Putamen (tissue), 1 donor: ENCODE data around the gene IGFBP7.
"Not testable (repeated sequence)": the region's sequence is repeated elsewhere in the genome, so short reads cannot be mapped to it uniquely, and the experiment has no call there.

ENCODE experiments used
- DNase-seq: peaks from one replicate; pipeline ENCODE4 v3.0.0-alpha.2; 2016; ENCODE audit warnings: low spot score

Gene IGFBP7

DNA sequence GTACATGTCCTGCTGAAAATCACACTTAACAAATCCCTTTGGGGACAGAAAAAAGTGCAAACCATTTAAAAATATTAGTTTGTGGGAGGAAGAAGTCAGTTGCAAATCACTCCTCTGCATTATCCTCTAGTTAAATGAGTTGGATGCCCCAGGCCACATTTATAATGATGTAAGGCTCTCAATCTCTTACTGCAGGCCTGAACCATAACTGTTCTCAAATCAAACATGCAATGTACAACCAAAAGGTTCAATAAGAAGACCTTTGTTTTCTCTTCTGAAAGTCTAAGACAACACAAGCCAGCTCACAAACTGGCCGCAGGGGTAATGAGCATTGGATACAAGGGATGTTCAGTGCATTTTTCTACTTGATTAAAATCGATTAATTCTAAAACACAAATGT is 39.7 kb downstream of the IGFBP7 start:
- no peak for DNase-seq

DNA sequence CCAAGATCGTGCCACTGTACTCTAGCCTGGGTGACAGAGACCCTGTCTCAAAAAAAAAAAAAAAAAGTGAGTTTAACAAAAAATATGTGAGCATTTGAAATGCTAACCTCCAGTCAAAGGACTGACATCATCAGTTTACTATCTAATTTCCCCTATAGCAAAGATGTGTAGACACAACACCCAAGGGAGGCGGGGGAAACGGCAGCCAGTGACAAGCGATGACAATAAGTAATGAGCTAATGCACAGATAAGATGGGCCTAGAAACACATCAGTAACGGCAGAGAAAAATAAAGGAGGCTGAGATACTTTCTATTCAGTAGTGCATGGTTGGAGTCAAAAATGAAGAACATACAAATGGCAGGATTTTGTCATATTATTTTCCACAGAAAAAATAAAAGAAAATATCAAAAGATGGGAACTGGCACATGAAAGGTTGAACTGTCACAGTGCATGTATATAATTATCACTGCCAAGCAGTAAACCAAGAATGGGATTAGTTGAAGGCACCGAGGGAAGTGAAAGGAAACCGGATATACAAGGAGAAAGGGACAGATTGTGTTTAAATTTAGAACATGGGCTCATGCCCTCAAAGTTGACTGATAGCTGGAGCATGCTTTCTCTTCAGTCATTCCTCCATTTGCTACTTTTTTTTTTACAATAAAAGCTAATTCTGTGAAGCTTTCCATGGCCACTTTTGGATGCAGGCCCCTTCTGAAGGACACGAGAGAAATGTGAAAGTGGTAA is 41.8 kb downstream of the IGFBP7 start:
- no peak for DNase-seq

DNA sequence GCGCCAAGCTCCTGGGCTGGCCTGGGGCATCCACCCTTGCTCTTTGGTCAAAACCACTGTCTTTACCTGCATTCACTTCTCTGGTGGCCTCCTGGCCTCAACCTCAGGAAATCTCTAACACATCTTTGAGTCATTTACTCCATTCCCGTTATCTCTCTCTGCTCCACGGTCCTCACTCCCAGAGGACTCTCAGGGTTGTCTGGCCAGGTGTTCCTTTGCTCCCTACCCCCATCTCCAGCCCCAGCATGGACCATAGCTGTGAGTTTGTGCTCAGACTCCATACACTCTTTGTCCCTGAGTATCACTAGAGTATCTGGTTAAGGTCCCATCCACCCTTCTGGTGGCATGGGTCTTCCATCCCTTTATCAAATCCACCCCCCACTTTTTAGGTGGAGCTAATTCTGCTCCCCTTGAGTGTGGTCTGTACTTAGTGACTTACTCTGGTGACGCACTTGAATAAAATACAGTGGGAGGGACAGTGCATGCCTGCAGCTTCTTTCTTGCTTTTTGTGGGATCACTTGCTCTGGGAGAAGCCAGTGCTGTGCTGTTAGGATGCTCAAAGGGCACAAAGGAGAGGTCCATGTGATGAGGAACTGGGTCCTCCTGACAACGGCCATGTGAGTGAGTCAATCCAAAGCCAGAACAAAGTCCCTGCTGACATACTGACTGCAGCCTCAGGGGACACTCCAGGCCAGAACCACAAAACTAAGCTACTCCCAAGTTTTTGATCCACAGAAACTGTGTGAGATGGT is 44.3 kb downstream of the IGFBP7 start:
- no peak for DNase-seq

- no peak for DNase-seq
These were observed 45.1 kb downstream of the IGFBP7 start for GRCh38 chr4:57064811-57065711.

DNA sequence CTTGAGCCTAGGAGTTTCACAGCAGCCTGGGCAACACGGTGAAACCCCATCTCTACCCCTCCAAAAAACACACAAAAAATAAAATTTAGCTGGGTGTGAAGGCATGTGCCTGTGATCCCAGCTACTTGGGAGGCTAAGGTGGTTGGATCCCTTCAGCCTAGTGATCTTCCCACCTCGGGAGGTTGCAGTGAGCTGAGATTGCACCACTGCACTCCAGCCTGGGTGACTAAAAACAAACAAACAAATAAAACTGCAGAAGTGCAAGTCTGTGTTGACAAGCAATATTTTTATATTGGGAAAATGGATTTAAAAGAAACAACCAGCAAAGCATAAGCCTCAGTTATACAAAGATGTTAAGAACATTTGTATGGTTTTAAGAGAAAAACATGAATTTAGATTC is 46.1 kb downstream of the IGFBP7 start:
- DNase-seq, result no peak

DNA sequence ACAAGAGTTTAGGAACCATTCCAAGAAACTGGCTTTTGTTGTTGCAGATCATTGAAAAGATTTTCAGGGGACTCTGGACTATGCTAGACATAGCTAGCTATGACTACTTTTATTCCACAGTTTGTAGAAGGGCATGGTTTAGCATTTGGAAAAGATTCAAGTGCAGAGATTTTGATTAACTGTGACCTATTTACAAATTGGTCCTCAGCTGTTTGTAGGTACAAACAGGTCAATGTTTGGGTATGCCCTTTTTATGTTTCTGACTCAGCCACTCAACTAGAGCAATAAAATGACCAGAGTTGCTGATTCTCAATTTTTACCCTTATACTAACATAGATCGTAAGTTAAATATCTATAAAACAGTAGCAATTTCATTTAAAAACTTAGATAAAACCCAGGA is 46.7 kb downstream of the IGFBP7 start:
- no peak for DNase-seq

- DNase-seq, result no peak
These were observed 48.8 kb downstream of the IGFBP7 start for GRCh38 chr4:57061395-57061794.

GRCh38 chr4:57060717-57061067 is 49.5 kb downstream of the IGFBP7 start:
- DNase-seq, result not testable (repeated sequence)

DNA sequence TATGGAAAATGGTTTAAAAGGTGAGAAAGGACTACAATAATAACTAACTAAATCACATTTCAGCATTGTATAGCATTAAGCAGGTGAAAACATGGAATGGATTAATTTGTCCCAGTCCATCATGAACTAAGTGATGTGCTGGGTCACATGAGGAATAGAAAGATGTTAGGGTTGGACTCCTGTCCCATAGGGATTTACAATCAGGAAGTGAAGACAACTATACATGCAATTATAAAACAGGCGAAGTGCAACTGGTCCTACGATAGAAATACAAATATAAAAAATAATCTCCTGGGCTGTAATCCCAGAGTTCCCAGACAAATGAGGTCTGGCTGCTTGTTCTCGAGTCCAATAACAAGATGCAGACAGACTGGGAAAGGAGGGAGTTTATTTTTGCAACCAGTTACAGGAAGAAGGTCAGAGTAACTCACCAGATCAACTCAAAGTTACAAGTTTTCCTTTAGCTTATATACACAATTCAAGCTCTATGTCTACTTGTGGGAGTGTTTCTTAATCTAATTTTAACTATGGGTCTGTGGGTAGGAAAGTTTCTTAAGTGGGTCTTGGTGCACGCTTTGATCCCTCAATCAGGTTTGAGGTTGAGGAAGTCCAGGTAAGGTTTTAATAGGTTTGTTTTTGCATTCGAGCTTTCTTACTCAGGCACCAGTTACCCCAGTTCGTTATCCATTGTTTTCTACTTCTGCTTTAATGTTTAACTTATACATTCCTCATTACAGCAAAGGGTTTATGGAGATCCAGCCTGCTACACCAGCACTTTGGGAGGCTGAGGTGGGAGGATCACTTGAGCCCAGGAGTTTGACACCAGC is 50.1 kb downstream of the IGFBP7 start:
- DNase-seq, result no peak

DNA sequence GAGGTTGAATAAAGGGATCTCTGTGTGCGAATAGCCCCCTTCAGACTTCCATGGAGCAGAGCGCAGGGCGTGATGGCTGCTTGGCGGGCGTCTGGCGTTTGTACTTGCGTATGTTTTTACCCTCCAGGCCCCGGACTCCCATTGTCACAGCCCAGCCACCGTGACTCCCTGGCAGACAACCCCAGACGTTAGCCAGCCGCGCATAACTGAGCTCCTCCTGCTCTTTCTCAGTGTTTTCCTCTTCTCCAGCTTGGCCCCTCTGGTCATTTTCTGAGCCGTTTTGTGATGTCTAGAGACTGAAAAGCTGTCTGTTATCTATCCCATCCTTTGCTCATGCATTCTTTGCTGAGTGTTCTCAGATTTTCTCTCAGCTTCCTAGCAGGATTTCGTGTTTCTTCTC is 54.3 kb downstream of the IGFBP7 start:
- peak; percentile 36 for DNase-seq

DNA sequence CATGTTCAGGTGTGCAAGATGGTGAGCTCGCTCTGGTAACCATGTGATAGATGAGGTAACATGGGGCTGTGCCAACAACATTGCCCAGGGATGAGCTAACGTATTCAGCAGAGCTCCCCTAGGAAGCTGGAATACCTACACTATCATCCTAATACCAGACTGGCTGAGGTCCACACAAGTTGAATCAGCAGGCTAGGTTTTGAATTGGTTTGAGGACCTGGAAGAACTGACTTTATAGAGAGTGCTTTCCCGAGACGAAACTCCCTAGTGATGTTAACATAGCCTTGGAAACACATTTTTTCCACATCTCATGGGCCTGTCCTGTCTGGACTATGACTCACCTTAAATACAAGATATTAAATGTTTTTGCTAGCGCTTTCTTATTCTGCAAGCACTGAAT is 56.7 kb downstream of the IGFBP7 start:
- DNase-seq, result no peak

GRCh38 chr4:57051524-57051923 is 58.7 kb downstream of the IGFBP7 start:
- no peak for DNase-seq

- DNase-seq, result no peak
These were observed 59.1 kb downstream of the IGFBP7 start for GRCh38 chr4:57051095-57051494.

- DNase-seq, result no peak
These were observed 61.4 kb downstream of the IGFBP7 start for GRCh38 chr4:57048590-57049304.

GRCh38 chr4:57047046-57047445 is 63.1 kb downstream of the IGFBP7 start:
- not testable (repeated sequence) for DNase-seq

DNA sequence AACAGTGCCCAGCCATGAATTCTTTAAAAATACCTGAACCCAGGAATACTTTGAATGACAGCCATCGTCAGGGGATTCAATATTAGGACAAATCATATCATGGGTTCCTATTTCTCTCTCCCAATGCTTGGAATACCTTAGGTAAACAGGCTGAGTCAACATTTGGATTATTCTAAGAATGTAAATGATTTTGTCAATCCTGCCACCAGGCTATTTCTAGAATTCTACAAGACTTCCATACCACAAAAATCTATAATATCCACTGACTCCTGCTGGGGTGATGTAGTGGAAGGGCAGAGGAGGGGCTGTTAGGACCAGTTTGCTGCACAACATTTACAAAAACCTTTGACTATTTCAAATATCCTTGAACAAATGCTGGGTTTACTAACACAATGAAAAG is 65.2 kb downstream of the IGFBP7 start:
- no peak for DNase-seq

DNA sequence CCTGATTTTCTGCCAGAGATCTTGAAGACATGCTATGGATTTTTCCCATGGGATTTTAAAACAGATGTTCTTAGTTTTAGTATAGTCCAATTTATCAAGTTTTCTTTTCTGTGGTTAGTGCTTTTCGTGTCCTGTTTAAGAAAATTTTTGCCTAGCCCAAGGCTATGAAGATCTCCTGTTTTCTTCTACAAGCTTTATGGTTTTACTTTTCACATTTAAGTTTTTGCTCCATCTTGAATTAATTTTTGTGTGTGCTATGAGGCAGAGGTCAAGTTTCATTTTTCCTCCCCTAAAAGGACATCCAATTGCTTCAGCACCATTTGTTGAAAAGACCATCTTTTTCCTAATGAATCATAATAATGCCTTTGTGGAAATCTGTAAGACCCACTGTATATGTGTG is 65.9 kb downstream of the IGFBP7 start:
- DNase-seq, result no peak

- no peak for DNase-seq
These were observed 66.6 kb downstream of the IGFBP7 start for GRCh38 chr4:57043347-57044251.

DNA sequence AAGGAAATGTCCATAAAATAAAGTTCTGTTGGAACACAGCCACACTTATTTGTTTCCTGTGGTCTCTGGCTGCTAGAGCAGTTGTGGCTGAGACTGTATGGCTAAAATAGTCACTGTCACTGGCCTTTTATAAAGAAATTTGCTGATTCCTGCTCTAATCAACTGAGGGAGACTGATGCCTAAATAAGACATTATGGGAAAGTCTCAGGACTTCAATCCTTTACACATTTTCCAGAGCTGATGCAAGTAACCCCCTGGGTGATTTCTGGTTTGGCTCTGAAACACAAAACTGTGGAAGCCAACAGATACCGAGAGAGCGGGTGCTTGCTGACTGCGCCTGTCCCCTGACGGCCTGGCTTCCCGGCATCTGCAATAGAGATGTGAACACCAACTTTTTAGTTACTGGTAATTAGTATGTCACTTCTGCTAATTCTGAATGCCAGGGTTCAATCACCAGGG is 67.4 kb downstream of the IGFBP7 start:
- no peak for DNase-seq

DNA sequence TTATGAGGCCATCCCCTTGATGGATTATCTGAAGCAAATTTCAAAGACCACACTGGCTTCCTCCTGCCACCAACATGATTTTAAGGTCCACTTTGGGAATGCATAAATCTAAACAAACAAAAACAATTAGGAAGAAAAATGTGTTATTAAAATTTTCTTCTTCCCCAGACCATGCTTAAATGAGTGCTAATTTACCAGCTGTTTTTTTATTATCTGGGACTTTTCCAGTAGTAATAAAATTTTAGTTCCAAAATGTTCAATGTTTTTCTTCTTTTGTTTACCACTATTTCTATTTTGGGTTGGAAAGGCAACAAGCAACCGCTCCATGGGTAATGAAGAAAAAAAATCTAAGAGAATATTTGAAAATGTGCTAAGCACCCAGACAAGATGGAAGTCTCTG is 69.2 kb downstream of the IGFBP7 start:
- DNase-seq, result no peak
